Mucosa of descending colon (tissue), 3 donors: Measurements from ENCODE around the gene SLAMF8. TPM values are rescaled to one million over a fixed set of nuclear protein-coding genes. Genes with fewer than 3 reads are reported as not detected.

ENCODE experiments used
- ATAC-seq: fragments of 200-7000 bp; cut with Tn5 transposase; one replicate; pipeline ENCODE4 v1.9.1; 2020; ENCODE audit warnings: mild to moderate bottlenecking, moderate library complexity
- DNase-seq, 3 donors: peaks; one replicate each; pipeline ENCODE4 v3.0.0-alpha.2; 2020
- H3K36me3 ChIP-seq: fragments of 200-600 bp; one replicate; pipeline ENCODE4 v1.8.0; 2021; ENCODE audit warnings: low read depth, mild to moderate bottlenecking
- H3K4me1 ChIP-seq: fragments of 200-600 bp; one replicate; pipeline ENCODE4 v1.8.0; 2021; ENCODE audit warnings: low read depth, mild to moderate bottlenecking
- H3K4me3 ChIP-seq: fragments of 200-600 bp; one replicate; pipeline ENCODE4 v1.8.0; 2021; ENCODE audit warnings: mild to moderate bottlenecking
- H3K9me3 ChIP-seq: fragments of 200-600 bp; one replicate; pipeline ENCODE4 v1.8.0; 2021; ENCODE audit warnings: mild to moderate bottlenecking
- CTCF ChIP-seq: fragments of 200-600 bp; IDR thresholded peaks from one replicate; pipeline ENCODE4 v1.8.0; 2022; ENCODE audit warnings: antibody characterized with exemption, mild to moderate bottlenecking
- intact Hi-C, 2 donors: fragments of 100-400 bp; cut with DNase I in 1 of 2; cut with micrococcal nuclease in 1 of 2; formaldehyde crosslinking; loops; one replicate each; pipeline versions ENCODE4 v1.11.0 to v1.11.1; 2022; cut with DNase I, micrococcal nuclease
- total RNA-seq, 3 donors: library from RNA; stranded (reverse); fragmentation: NEBNext Ultra II Directional in 2 of 3; extraction: Animal tissue kit (Norgen Biotek cat#: 25700) in 2 of 3; gene quantifications; one replicate each; pipeline versions ENCODE4 v1.2.1 to v1.2.4, GENCODE V29; 2021 to 2023
- donor health status: DM: no; HTN: no; CAD: no; lungs with moderate emphysema.
- donor health status: DM: no; HTN: no; CAD: no.
- donor health status: DM: no; HTN: yes; CAD: no.

SLAMF8 gene
- total RNA-seq, 3 donors from 2014 or later, result 1.7 to 8.7 (median 5.9) TPM

DNA sequence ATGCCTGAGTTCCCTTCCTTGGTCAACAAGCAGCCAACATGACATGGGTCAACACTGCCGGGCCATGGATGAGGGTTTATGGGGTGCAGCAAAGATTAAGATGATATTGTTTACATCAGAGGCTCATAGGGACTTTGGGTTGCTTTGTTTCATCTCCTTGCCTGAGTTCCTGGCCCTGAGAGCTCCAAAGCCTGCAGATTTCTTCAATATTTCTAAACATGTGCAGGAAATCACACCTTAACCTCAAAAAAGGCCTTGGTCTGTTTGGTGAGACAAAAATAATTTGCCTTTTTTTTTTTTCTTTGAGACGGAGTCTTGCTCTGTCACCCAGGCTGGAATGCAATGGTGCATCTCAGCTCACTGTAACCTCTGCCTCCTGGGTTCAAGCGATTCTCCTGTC is 876 bp downstream of the SLAMF8 start:
- H3K36me3 ChIP-seq, result no peaks in the 10 kb centered on the region
- H3K4me3 ChIP-seq, result no peak overlapping the region
- DNase-seq (no peak), ATAC-seq (no peak)
- no peak for TF ChIP-seq CTCF
- no peaks in the 10 kb centered on the region for H3K9me3 ChIP-seq
- H3K4me1 ChIP-seq, result no peaks in the 10 kb centered on the region
- intact Hi-C loops, result no loop called here

DNA sequence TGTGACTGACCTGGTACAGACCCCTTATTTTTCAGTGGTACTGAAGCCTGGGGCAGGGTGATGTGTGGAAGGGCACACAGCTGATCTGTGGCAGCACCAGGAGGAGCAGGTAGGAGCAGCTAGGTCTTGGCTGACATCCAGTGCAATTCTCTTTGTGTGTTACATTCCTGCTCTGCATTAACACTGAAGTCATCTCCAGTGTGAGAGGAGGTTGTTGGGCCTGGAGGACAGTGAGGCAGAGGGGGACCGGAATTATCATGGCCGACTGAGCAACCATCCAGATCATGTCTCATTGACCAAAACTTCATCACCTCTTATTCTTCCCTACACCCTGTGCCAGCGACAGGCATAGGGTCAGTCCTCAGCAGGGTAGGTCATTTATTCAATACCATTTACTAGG is 1.5 kb downstream of the SLAMF8 start:
- intact Hi-C loops, result no loop called here
- H3K4me3 ChIP-seq, result no peak overlapping the region
- TF ChIP-seq CTCF, result no peak
- no peaks in the 10 kb centered on the region for H3K9me3 ChIP-seq
- no peak for DNase-seq
- no peaks in the 10 kb centered on the region for H3K4me1 ChIP-seq
- H3K36me3 ChIP-seq, result no peaks in the 10 kb centered on the region
- ATAC-seq, result no peak

DNA sequence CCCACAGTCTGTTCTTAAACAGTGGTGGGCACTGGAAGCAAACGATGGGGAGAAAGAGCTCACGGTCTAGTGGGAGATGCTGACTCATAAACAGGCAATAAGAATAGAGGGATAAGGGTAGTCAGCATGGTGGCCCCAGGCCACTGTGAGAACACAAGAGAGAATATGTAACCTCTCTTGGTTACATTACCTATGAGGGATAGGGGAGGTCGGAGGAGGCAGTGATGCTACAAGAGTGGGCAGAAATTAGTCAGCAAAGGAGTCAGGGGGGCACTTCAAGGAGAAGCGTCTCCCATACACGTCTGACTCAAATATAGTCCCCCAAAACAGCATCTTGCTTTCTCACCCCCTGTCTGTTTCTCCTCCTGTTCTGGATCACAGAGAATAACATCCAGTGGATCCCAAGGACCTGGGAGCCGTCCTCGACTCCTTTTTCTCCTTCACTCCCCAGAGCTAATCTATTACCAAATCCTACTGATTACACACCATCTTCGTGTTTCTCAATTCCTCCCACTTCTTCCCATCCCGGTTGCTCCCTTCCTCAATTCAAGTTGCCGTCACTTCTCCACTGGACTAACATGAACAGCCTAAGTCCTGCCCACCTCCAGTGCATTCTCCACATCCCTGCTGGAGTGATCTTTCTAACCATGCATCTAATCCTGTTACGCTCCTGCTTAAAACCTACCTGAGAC is 2.1 kb downstream of the SLAMF8 start:
- Histone ChIP-seq H3K4me3 (no peak overlapping the region), H3K36me3 (no peaks in the 10 kb centered on the region), H3K4me1 (no peaks in the 10 kb centered on the region), H3K9me3 (no peaks in the 10 kb centered on the region)
- ATAC-seq, result no peak
- intact Hi-C loops, result no loop called here
- TF ChIP-seq CTCF, result no peak
- no peak for DNase-seq

DNA sequence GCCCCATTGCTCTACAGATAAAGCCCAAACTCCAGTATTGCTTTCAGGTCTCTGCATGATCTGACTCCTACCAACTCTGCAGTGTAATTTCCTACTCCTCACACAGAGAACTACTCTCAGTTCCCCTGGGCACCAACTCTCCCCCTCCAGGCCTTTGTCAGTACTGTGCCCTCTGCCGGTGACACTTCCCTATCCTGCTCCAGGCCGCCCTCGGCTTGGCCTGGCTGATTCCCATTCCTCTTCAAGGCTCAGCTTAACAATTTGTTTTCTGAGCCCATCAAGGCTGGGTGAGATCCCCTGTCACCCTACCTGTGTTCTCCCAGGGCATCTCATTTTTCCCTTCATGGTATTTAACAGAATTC is 2.6 kb downstream of the SLAMF8 start:
- Histone ChIP-seq H3K9me3 (no peaks in the 10 kb centered on the region), H3K4me3 (no peak overlapping the region), H3K36me3 (no peaks in the 10 kb centered on the region), H3K4me1 (no peaks in the 10 kb centered on the region)
- intact Hi-C loops, result no loop called here
- peak; percentile 74 for ATAC-seq
- peak; percentile 19 for TF ChIP-seq CTCF
- DNase-seq, result peak in 2 of 3 donors; percentile 59 to 72

DNA sequence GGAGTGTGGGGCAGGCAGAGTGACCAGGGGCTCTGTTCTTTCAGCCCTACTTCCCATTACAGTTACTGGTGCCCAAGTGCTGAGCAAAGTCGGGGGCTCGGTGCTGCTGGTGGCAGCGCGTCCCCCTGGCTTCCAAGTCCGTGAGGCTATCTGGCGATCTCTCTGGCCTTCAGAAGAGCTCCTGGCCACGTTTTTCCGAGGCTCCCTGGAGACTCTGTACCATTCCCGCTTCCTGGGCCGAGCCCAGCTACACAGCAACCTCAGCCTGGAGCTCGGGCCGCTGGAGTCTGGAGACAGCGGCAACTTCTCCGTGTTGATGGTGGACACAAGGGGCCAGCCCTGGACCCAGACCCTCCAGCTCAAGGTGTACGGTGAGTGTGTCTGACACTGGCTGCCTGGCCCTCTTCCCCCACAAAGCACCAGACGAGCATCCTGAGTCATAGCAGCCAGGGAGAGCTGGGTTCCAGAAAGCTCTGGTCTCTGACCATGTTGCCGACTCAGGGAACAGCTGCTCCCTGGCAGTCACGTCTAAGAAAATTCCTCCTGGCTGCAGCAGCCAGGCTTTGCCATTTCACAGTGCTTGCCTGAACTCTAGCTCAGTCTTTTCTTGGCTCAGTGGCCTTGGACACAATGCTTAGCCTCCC is 3.3 kb downstream of the SLAMF8 start:
- intact Hi-C loops, result no loop called here
- no peaks in the 10 kb centered on the region for H3K9me3 ChIP-seq
- H3K4me3 ChIP-seq, result no peak overlapping the region
- TF ChIP-seq CTCF, result no peak
- H3K4me1 ChIP-seq, result no peaks in the 10 kb centered on the region
- DNase-seq, result no peak
- H3K36me3 ChIP-seq, result no peaks in the 10 kb centered on the region
- ATAC-seq, result no peak
